ENCODE data around the gene SFTA2.

SFTA2 gene

GRCh38 chr6:30888816-30889495 is 43.0 kb downstream of the SFTA2 start (continued):
- TF ChIP-seq POU6F1 (CRISPR knock-in tag; IDR thresholded peaks at IDR 0.05; ENCODE audit: borderline replicate concordance, low read depth) = no peak
- TF ChIP-seq GLIS3 (CRISPR knock-in tag; IDR thresholded peaks at IDR 0.05) = no peak
- no peak for TF ChIP-seq ARNTL (CRISPR knock-in tag; IDR thresholded peaks at IDR 0.05; ENCODE audit: borderline replicate concordance, low read depth)

GRCh38 chr6:30887901-30888815 is 43.8 kb downstream of the SFTA2 start:
- ATAC-seq = no peak
- no peak for TF ChIP-seq CSDC2 (CRISPR knock-in tag; IDR thresholded peaks at IDR 0.05)
- TF ChIP-seq POU6F1 (CRISPR knock-in tag; IDR thresholded peaks at IDR 0.05; ENCODE audit: borderline replicate concordance, low read depth) = no peak
- no peak for TF ChIP-seq TCF4 (CRISPR knock-in tag; IDR thresholded peaks at IDR 0.05; ENCODE audit: borderline replicate concordance)
- no peak for TF ChIP-seq RARB (CRISPR knock-in tag; IDR thresholded peaks at IDR 0.05)
- no peak for TF ChIP-seq ZNF70 (CRISPR knock-in tag; IDR thresholded peaks at IDR 0.05)
- no peak for TF ChIP-seq ZNF565 (CRISPR knock-in tag; conservative IDR thresholded peaks at IDR 0.05; ENCODE audit: low read depth)
- TF ChIP-seq SNAI2 (CRISPR knock-in tag; IDR thresholded peaks at IDR 0.05) = no peak
- TF ChIP-seq ZNF8 (CRISPR knock-in tag; IDR thresholded peaks at IDR 0.05) = no peak
- no peak for TF ChIP-seq OSR1 (CRISPR knock-in tag; IDR thresholded peaks at IDR 0.05)

- ATAC-seq = no peak
- TF ChIP-seq RARB (CRISPR knock-in tag; IDR thresholded peaks at IDR 0.05) (no peak), CSRNP3 (CRISPR knock-in tag; IDR thresholded peaks at IDR 0.05) (no peak), TSHZ2 (CRISPR knock-in tag; IDR thresholded peaks at IDR 0.05) (no peak), PATZ1 (CRISPR knock-in tag; IDR thresholded peaks at IDR 0.05; ENCODE audit: borderline replicate concordance) (no peak), CSDC2 (CRISPR knock-in tag; IDR thresholded peaks at IDR 0.05) (no peak), SNAI2 (CRISPR knock-in tag; IDR thresholded peaks at IDR 0.05) (no peak), ZC3H10 (CRISPR knock-in tag; IDR thresholded peaks at IDR 0.05) (no peak), ZNF8 (CRISPR knock-in tag; IDR thresholded peaks at IDR 0.05) (no peak), TCF4 (CRISPR knock-in tag; IDR thresholded peaks at IDR 0.05; ENCODE audit: borderline replicate concordance) (no peak), ZNF70 (CRISPR knock-in tag; IDR thresholded peaks at IDR 0.05) (no peak), POU6F1 (CRISPR knock-in tag; IDR thresholded peaks at IDR 0.05; ENCODE audit: borderline replicate concordance, low read depth) (no peak), ZFP3 (CRISPR knock-in tag; IDR thresholded peaks at IDR 0.05) (no peak), ARNTL (CRISPR knock-in tag; IDR thresholded peaks at IDR 0.05; ENCODE audit: borderline replicate concordance, low read depth) (no peak), PPARA (CRISPR knock-in tag; IDR thresholded peaks at IDR 0.05; ENCODE audit: borderline replicate concordance) (no peak), ZNF565 (CRISPR knock-in tag; conservative IDR thresholded peaks at IDR 0.05; ENCODE audit: low read depth) (no peak), ISL1 (CRISPR knock-in tag; IDR thresholded peaks at IDR 0.05) (no peak), GLIS3 (CRISPR knock-in tag; IDR thresholded peaks at IDR 0.05) (no peak), CREB5 (CRISPR knock-in tag; IDR thresholded peaks at IDR 0.05; ENCODE audit: low read depth) (no peak), TOX (CRISPR knock-in tag; IDR thresholded peaks at IDR 0.05; ENCODE audit: borderline replicate concordance) (no peak)
These were observed 45.1 kb downstream of the SFTA2 start for GRCh38 chr6:30886897-30887255.

Data from SK-N-SH treated with all-trans-retinoic acid at 6 μM for 48 hours (cell line).